ENCODE data around the gene CYP3A5.

The CYP3A5 gene

DNA sequence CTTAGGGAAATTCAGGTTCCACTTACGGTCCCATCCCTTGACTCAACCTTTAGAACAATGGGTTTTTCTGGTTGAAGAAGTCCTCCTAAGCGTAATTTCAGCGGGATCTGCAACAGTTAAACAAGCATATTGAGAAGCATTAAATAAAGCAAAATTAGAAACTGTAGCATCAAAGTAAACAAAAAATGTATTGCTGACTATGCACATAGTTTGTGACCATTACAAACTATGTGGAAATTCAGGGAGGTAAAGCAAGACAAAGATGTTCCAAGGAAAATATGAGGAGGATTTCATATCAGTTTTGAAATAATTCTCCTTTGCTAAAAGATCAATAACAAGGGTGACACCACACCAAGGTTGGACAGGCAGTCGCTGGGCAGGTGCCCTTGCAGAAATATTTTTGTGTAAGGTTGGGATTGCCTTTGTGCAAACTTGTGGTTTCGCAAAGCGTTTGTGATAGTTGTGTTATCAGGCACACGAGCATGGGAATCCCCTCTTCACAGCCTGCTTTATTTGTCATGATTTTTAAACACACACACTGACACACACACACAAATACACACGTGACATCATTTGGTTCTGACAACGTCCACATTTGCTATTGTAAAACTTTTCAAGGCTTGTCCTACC is 5.4 kb upstream of the CYP3A5 start:
- DNase-seq, result no peak
- Histone ChIP-seq H3K36me3 (replicated peaks) (no peaks in the 10 kb centered on the region), H3K27me3 (replicated peaks) (no peaks in the 10 kb centered on the region), H3K27ac (no peak overlapping the region), H3K4me3 (ENCODE audit: low read depth, low read length) (no peak overlapping the region)
- in situ Hi-C loops (cut with HindIII; ENCODE audit: low pct_ligation_motif_present, low sequenced_read_pairs), result no loop called here
- TF ChIP-seq, protein P1, sequence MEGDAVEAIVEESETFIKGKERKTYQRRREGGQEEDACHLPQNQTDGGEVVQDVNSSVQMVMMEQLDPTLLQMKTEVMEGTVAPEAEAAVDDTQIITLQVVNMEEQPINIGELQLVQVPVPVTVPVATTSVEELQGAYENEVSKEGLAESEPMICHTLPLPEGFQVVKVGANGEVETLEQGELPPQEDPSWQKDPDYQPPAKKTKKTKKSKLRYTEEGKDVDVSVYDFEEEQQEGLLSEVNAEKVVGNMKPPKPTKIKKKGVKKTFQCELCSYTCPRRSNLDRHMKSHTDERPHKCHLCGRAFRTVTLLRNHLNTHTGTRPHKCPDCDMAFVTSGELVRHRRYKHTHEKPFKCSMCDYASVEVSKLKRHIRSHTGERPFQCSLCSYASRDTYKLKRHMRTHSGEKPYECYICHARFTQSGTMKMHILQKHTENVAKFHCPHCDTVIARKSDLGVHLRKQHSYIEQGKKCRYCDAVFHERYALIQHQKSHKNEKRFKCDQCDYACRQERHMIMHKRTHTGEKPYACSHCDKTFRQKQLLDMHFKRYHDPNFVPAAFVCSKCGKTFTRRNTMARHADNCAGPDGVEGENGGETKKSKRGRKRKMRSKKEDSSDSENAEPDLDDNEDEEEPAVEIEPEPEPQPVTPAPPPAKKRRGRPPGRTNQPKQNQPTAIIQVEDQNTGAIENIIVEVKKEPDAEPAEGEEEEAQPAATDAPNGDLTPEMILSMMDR (IDR thresholded peaks at IDR 0.05; ENCODE audit: low read depth, low read length, missing control alignments), result no peak

DNA sequence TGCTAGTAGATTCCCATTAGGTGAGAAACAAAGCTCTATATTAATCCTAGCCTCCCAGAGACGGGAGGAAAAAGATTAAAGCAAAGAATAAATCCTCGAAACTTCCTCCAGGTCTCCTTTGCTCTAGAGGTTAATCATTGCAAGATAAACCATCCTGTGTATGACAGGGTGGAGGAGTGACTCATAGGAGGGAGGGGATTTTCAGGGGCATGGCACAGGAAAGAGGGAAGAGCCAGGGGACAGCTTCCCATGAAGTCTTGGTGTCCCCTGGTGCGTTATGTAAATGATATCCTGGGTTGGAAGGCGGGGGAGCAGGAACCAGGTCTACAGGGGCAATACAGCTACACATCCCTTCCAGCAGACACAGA is 780 bp downstream of the CYP3A5 start:
- TF ChIP-seq, protein P1 (IDR thresholded peaks at IDR 0.05; ENCODE audit: low read depth, low read length, missing control alignments), result no peak
- Histone ChIP-seq H3K4me3 (ENCODE audit: low read depth, low read length) (no peak overlapping the region), H3K27ac (no peak overlapping the region), H3K36me3 (replicated peaks) (no peaks in the 10 kb centered on the region), H3K27me3 (replicated peaks) (no peaks in the 10 kb centered on the region)
- DNase-seq, result peak; percentile 24
- in situ Hi-C loops (cut with HindIII; ENCODE audit: low pct_ligation_motif_present, low sequenced_read_pairs), result no loop called here

DNA sequence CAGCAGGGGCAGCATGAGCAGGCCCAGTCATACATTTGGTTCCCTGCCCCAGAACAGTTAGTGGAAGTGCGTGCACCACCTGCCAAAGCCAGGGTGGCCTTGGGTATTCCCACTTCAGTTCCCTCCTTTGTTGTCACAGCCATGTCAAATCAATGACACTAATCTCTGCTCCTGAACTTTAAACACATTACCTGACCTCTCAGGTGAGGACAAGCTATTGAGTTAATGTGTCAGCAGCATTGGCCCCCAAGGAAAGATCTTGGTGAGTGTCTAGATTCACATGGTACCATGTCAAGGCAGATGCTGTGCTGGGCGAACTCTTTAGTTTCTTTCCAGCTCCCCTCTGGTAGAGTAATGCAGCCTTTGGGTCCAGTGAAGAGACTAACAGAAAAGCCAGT is 2.1 kb downstream of the CYP3A5 start:
- H3K36me3 ChIP-seq (replicated peaks), result no peaks in the 10 kb centered on the region
- TF ChIP-seq, protein P1 (IDR thresholded peaks at IDR 0.05; ENCODE audit: low read depth, low read length, missing control alignments), result no peak
- in situ Hi-C loops (cut with HindIII; ENCODE audit: low pct_ligation_motif_present, low sequenced_read_pairs), result no loop called here
- H3K27ac ChIP-seq, result no peak overlapping the region
- no peak overlapping the region for H3K4me3 ChIP-seq (ENCODE audit: low read depth, low read length)
- H3K27me3 ChIP-seq (replicated peaks), result no peaks in the 10 kb centered on the region
- DNase-seq, result no peak

DNA sequence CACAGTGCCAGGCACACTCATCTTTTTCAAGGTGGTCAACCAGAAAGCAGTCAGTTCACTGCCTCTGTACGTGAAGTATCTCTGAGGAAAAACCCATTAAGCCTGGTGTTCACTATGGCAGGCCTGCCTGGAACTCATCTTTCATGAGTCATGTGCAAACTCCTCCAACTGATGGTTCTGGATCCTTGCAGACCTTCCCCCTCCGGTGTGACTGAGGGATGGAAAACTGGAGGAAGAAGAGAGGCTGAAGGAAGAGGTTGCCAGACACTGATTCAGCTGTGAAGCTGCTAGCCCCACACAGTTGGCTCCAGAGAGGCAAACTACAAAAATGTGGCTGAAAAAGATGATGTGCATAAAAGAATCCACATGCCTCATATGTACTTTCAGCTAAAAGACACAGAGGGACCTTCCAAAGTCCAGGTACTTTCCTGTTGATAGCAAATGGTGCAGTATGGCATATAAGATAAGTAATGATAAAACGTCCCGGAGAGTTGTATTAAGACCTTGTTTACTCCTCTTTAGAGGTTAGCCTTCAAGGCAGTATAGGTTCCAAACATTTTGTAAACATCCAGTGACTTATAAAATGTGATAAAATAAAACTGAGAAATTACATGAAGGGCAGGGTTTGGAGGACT is 2.7 kb downstream of the CYP3A5 start:
- Histone ChIP-seq H3K27ac (no peak overlapping the region), H3K27me3 (replicated peaks) (no peaks in the 10 kb centered on the region), H3K4me3 (ENCODE audit: low read depth, low read length) (no peak overlapping the region), H3K36me3 (replicated peaks) (no peaks in the 10 kb centered on the region)
- TF ChIP-seq, protein P1 (IDR thresholded peaks at IDR 0.05; ENCODE audit: low read depth, low read length, missing control alignments), result no peak
- no peak for DNase-seq
- in situ Hi-C loops (cut with HindIII; ENCODE audit: low pct_ligation_motif_present, low sequenced_read_pairs), result no loop called here

DNA sequence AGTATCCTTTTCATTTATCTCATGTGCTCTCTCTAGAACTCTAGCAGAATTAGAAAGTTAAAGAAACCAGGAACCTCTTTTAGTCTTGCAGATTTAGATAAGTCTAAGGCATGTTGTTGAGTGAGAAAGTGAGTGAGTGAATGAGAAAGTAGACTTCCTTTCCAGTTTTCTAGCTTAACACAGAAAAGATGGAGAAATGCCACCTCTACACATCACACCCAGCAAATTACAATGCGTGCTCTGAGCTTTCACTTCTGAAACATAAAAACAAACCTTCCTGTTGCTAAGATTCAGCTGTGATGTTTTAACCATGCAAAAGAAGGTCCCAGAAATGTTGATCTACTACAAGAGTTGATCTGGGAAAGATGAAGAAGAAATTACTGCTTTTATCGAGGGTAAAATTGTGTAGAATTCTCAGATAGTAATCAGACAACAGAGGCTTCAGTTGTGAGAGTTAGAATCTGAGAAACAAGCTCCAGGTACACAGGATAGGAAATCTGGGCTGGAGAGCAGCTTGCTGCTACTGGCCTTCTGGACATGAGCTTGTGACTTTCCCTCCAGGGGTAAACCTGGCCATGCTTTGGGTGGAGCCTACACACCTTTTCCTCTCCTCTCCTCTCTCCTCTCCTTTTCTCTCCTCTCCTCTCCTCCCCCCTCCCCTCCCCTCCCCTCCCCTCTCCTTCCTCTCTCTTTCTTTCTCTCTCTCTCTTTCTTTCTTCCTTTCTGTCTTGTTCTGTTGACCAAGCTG is 4.6 kb downstream of the CYP3A5 start:
- Histone ChIP-seq H3K27ac (no peak overlapping the region), H3K27me3 (replicated peaks) (no peaks in the 10 kb centered on the region), H3K4me3 (ENCODE audit: low read depth, low read length) (no peak overlapping the region), H3K36me3 (replicated peaks) (no peaks in the 10 kb centered on the region)
- DNase-seq, result no peak
- in situ Hi-C loops (cut with HindIII; ENCODE audit: low pct_ligation_motif_present, low sequenced_read_pairs), result no loop called here
- TF ChIP-seq, protein P1 (IDR thresholded peaks at IDR 0.05; ENCODE audit: low read depth, low read length, missing control alignments), result no peak

Measured in brain microvascular endothelial cell (primary cell).